Astrocyte of the hippocampus (primary cell): Measurements from ENCODE around the gene VPREB3.
A peak's percentile ranks its signal among the peaks of the same experiment; 100 is the strongest.
"Not testable (repeated sequence)": the region's sequence is repeated elsewhere in the genome, so short reads cannot be mapped to it uniquely, and the experiment has no call there.

ENCODE experiments used
- DNase-seq: peaks from one replicate; pipeline ENCODE4 v3.0.0; 2011; ENCODE audit warnings: low read depth, low spot score

The VPREB3 gene

GRCh38 chr22:23742505-23743264 lies 11.5 kb downstream of the VPREB3 start:
- no peak for DNase-seq

GRCh38 chr22:23737696-23738095 lies 16.5 kb downstream of the VPREB3 start:
- DNase-seq, result no peak

DNA sequence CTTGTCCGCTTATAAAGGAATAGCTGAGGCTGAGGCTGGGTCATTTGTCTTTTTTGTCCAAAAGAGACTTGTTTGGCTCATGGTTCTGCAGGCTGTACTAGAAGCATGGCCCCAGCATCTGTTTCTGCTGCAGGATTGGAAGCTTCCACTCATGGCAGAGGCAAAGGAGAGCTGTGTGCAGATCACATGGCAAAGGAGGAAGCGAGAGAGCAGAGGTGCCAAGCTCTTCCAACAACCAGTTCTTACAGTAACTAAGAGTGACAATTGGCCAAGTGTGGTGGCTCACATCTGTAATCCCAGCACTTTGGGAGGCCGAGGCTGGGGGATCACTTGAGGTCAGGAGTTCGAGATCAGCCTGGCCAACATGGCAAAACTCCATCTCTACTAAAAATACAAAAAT lies 26.1 kb downstream of the VPREB3 start:
- DNase-seq, result not testable (repeated sequence)

DNA sequence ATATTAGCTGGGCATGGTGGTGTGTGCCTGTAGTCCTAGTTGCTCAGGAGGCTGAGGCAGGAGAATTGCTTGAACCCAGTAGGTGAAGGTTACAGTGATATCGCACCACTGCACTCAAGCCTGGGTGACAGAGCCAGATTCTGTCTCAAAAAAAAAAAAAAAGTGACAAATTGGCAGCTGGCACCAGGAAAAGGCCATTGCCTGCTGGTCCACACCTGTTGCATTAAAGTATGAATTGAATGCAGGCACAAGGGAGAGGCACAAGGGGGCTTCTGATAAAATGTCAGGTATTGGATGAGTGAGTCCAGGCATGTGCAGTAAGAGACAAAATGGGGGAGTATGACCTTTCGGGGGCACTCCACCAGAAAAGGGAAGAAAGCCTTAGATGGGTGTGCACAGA lies 31.5 kb downstream of the VPREB3 start:
- no peak for DNase-seq

GRCh38 chr22:23722160-23722559 lies 32.1 kb downstream of the VPREB3 start:
- DNase-seq, result no peak

DNA sequence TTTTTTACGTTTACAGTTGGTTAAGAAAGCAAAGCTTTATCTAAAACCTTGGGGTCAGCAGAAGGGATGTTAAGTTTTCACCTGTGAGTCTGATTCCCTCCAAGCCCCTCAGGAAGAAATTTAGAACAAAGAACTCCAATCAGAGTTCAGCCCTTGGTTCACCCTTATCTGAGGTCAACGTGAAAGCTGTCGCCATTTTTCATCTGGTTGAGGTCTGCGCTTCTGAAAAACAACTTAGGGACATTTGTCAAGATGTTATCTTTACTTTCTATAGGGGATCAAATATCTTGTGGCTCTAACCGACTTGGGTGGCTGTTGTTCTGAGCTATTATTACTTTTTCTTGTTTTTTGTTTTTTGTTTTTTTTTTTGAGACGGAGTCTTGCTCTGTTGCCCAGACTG lies 33.4 kb downstream of the VPREB3 start:
- no peak for DNase-seq

DNA sequence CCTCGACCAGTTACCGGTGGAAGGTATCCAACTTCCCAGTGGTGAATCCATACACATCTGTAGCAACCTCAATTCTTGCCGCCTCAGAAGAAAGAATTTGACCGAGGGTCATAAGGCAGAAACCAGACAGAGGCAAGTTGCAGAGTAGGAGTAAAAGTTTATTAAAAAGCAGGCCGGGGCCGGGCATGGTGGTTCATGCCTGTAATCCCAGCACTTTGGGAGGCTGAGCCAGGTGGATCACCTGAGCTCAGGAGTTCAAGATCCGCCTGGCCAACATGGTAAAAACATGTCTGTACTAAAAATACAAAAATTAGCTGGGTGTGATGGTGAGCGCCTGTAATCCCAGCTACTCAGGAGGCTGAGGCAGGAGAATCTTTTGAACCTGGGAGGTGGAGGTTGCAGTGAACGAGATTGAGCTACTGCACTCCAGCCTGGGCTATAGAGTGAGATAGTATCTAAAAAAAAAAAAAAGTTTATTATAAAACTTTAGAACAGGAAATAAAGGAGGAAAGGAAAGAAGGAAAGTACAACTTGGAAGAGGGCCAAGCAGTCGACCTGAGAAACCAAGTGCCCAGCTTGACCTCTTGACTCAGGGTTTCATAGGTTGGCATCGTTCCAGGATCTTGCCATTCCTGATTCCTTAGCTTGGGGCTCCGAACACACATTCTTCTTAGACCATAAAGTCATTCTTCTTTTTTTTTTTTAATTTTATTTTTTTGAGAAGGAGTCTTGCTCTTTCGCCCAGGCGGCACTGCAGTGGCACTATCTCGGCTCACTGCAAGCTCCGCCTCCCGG lies 35.7 kb downstream of the VPREB3 start:
- no peak for DNase-seq

- DNase-seq, result peak; percentile 94
These were observed 37.1 kb downstream of the VPREB3 start for GRCh38 chr22:23716811-23717801.

- no peak for DNase-seq
These were observed 38.3 kb downstream of the VPREB3 start for GRCh38 chr22:23715806-23716375.

GRCh38 chr22:23714596-23715578 lies 39.3 kb downstream of the VPREB3 start:
- no peak for DNase-seq

- DNase-seq, result no peak
These were observed 40.3 kb downstream of the VPREB3 start for GRCh38 chr22:23713696-23714595.

- DNase-seq, result no peak
These were observed 42.0 kb downstream of the VPREB3 start for GRCh38 chr22:23712256-23712655.

DNA sequence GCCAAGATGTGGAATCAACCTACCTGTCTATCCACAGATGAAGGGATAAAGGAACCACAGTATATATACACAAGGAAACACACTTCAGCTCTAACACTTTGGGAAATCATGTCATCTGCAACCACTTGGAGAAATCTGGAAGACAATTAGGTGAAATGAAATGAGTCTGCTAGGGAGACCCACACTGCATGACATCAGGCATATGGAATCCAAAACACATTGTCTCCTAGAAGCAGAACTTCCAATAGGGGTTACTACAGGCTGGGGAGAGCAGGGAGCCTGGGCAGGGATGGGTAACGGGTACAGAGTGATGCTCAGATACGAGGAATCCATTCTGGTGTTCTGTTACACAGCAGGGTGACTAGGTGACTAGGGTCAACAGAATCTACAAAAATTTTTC lies 45.1 kb downstream of the VPREB3 start:
- peak; percentile 35 for DNase-seq

- no peak for DNase-seq
These were observed 46.0 kb downstream of the VPREB3 start for GRCh38 chr22:23708270-23708669.

DNA sequence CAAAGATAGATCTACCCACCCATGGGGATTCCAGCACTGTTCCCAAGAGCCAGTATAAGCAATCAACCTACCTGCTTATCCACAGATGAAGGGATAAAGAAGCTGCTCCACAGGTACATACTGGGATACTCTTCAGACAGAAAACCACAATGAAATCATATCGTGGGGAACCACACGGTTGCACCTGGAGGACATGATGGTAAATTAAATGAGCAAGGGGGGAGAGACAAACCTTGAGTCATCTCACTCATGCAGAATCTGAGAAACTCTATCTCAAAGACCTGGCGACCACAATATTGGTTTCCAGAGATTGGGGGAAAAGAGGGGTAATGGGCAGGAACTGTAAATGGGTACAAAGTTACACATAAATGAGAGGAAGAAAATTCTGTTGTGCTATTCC lies 48.9 kb downstream of the VPREB3 start:
- no peak for DNase-seq

- no peak for DNase-seq
These were observed 49.4 kb downstream of the VPREB3 start for GRCh38 chr22:23704829-23705228.

- DNase-seq, result no peak
These were observed 50.2 kb downstream of the VPREB3 start for GRCh38 chr22:23704062-23704461.
